Measurements from ENCODE around the gene DNM1L. TPM values are rescaled to one million over a fixed set of nuclear protein-coding genes. Genes with fewer than 3 reads are reported as not detected.

The DNM1L gene
- total RNA-seq, 6 donors from 2014 or later: 34.7 to 56.0 (median 46.7) TPM

- Histone ChIP-seq H3K27me3 (no peaks in the 10 kb centered on the region), H3K4me1 (peaks cover 0 to 5% (median 2%) of the 10 kb centered on the region in 4 donors), H3K4me3 (no peak overlapping the region), H3K36me3 (no peaks in the 10 kb centered on the region), H3K27ac (no peak overlapping the region), H3K9me3 (no peaks in the 10 kb centered on the region)
- no peak for ATAC-seq (ENCODE audit: low FRiP score in 2 of 2)
- no peak for DNase-seq
- WGBS, 2 donors: 86 to 98% methylated on average over 2 of the region's 2 CpGs
- no peak for TF ChIP-seq EP300 (IDR thresholded peaks at IDR 0.05)
- TF ChIP-seq POLR2A (IDR thresholded peaks at IDR 0.05): no peak
- no peak for TF ChIP-seq CTCF (IDR thresholded peaks at IDR 0.05)
Observed at GRCh38 chr12:32662665-32663064, 16.4 kb upstream of the DNM1L start.

DNA sequence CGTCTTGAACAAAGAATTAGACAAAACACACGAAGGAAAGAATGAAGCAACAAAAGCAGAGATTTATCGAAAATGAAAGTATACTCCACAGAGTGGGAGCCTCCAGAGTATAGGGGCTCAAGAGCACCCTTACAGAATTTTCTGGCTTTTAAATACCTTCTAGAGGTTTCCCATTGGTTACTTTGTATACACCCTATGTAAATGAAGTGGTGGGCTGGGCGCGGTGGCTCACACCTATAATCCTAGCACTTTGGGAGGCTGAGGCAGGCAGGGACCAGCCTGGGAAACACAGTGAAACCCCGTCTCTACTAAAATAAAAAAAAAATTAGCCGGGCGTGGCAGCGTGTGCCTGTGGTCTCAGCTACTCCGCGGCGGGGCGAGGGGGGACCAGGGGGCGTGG, 13.1 kb upstream of the DNM1L start:
- no peaks in the 10 kb centered on the region for H3K27me3 ChIP-seq
- peak overlapping the region in 1 of 4 donors; percentile 34 for H3K4me3 ChIP-seq
- DNase-seq: no peak
- TF ChIP-seq POLR2AphosphoS5 (IDR thresholded peaks at IDR 0.05) (no peak), EP300 (IDR thresholded peaks at IDR 0.05) (no peak), CTCF (IDR thresholded peaks at IDR 0.05) (no peak), POLR2A (IDR thresholded peaks at IDR 0.05) (no peak)
- peaks cover 0 to 5% (median 0%) of the 10 kb centered on the region in 4 donors for H3K9me3 ChIP-seq
- WGBS, 2 donors: 86 to 92% methylated on average over 14 of the region's 14 CpGs
- H3K36me3 ChIP-seq: no peaks in the 10 kb centered on the region
- H3K4me1 ChIP-seq: no peaks in the 10 kb centered on the region
- ATAC-seq (ENCODE audit: low FRiP score in 2 of 2): no peak
- no peak overlapping the region for H3K27ac ChIP-seq

- no peaks in the 10 kb centered on the region for H3K4me1 ChIP-seq
- no peaks in the 10 kb centered on the region for H3K36me3 ChIP-seq
- H3K27me3 ChIP-seq: no peaks in the 10 kb centered on the region
- H3K27ac ChIP-seq: no peak overlapping the region
- H3K4me3 ChIP-seq: no peak overlapping the region
- TF ChIP-seq CTCF (IDR thresholded peaks at IDR 0.05): no peak
- no peak for TF ChIP-seq POLR2AphosphoS5 (IDR thresholded peaks at IDR 0.05)
- ATAC-seq (ENCODE audit: low FRiP score in 2 of 2) (no peak), DNase-seq (no peak)
- WGBS, 2 donors: 90 to 95% methylated on average over 1 of the region's 1 CpG
- H3K9me3 ChIP-seq: peaks cover 0 to 5% (median 0%) of the 10 kb centered on the region in 4 donors
Observed at GRCh38 chr12:32669584-32669983, 9.5 kb upstream of the DNM1L start.

DNA sequence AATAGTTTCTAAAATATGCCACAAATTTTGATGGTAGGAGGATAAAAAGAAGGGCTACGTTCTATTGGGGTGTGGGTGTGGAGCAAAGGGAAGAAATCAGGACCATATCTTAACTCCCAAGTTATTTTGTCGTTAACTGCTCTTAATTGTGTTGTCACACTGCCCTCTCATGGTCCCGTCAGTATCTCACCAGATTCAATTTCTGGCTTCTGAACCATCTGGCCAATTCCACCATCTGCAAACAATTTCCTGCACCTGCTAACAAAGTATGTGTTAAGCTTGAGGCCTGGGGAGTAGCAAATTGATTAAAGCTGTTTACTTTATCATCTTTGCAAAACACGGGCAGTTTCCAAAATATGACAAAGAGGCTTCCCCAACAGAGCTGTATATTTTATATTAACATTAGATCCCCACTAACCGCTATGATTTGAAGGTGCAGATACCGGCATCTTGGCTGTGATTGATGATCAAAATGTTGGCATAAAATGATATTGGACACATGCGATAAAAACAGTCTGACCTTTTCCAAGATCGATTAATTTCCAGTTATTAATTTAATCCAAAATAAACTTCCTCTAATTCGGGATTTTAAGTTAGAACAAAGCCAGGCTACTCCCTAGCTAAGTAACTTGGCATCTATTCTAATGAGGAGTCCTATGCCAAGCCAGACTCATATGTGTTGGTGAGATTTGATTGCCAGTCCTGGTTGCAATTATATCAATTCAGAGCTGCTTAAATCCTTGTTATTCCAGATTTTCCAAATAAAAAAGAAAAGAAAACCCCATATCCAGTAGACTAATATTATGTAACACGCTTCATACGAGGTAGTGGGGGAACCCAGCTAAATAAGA, 6.9 kb upstream of the DNM1L start:
- H3K36me3 ChIP-seq: no peaks in the 10 kb centered on the region
- H3K4me3 ChIP-seq: no peak overlapping the region
- peaks cover 0 to 5% (median 0%) of the 10 kb centered on the region in 4 donors for H3K9me3 ChIP-seq
- WGBS, 2 donors: 39 to 43% methylated on average over 11 of the region's 11 CpGs
- no peaks in the 10 kb centered on the region for H3K4me1 ChIP-seq
- ATAC-seq (ENCODE audit: low FRiP score in 2 of 2): peak; percentile 67 to 86
- H3K27ac ChIP-seq: no peak overlapping the region
- H3K27me3 ChIP-seq: no peaks in the 10 kb centered on the region
- TF ChIP-seq POLR2AphosphoS5 (IDR thresholded peaks at IDR 0.05) (no peak), CTCF (IDR thresholded peaks at IDR 0.05) (peak in 5 of 6 experiments; percentile 34 to 60 (median 36))
- no peak for DNase-seq

DNA sequence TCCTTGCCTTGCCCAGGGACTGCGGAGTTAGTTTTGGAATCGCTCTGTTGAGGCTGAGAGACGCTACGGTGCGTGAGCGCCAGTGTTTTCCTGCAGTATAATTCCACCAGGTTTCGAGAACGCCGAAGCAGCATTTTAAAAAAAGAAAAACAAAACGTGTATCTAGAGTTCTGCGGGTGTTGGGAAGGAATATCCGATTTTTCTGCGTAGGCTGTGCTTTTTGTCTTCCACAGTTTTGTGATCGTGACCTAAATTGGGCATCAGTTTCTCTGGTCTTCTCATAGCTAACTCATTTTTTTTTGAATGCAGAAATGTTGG, 778 bp downstream of the DNM1L start:
- 1 to 2% methylated on average over 14 of the region's 14 CpGs for WGBS, 2 donors
- Histone ChIP-seq H3K27me3 (no peaks in the 10 kb centered on the region), H3K9me3 (no peaks in the 10 kb centered on the region), H3K4me3 (peak overlapping the region; percentile 84 to 95 (median 90)), H3K27ac (peak overlapping the region; percentile 91 to 97 (median 91)), H3K36me3 (peaks cover 0 to 4% (median 2%) of the 10 kb centered on the region in 4 donors), H3K4me1 (peaks cover 0 to 18% (median 11%) of the 10 kb centered on the region in 4 donors)
- no peak for ATAC-seq (ENCODE audit: low FRiP score in 2 of 2)
- TF ChIP-seq EP300 (IDR thresholded peaks at IDR 0.05) (no peak), POLR2AphosphoS5 (IDR thresholded peaks at IDR 0.05) (no peak), POLR2A (IDR thresholded peaks at IDR 0.05) (no peak), CTCF (IDR thresholded peaks at IDR 0.05) (no peak)
- no peak for DNase-seq

Measured in upper lobe of left lung (tissue), 6 donors.